Fibroblast of lung (primary cell): ENCODE results near the gene MCCC2. TPM values are rescaled to one million over a fixed set of nuclear protein-coding genes. Genes with fewer than 3 reads are reported as not detected.

Experiments used
- DNase-seq, 2 donors: peaks; one replicate each; pipeline versions ENCODE4 v3.0.0 to v3.0.0-alpha.2; 2010; ENCODE audit warnings: low read depth in 2 of 2
- H2AFZ ChIP-seq: 2 replicates; pipeline ENCODE4 v1.5.1; 2012; ENCODE audit warnings: low read length, control low read depth, inconsistent platforms
- H3K27ac ChIP-seq: 2 replicates; pipeline ENCODE4 v1.5.1; 2011; ENCODE audit warnings: low read length, control low read depth; ENCODE audit not compliant: insufficient read depth
- H3K27me3 ChIP-seq: 2 replicates; pipeline ENCODE4 v1.5.1; 2011; ENCODE audit warnings: mild to moderate bottlenecking, low read length; ENCODE audit not compliant: control insufficient read depth, insufficient read depth
- H3K36me3 ChIP-seq: 2 replicates; pipeline ENCODE4 v1.5.1; 2011; ENCODE audit warnings: low read length; ENCODE audit not compliant: control insufficient read depth, insufficient read depth
- H3K4me1 ChIP-seq: 2 replicates; pipeline ENCODE4 v1.5.1; 2011; ENCODE audit warnings: low read length; ENCODE audit not compliant: control insufficient read depth, insufficient read depth; ENCODE audit errors: extremely low read depth
- H3K4me2 ChIP-seq: 2 replicates; pipeline ENCODE4 v1.5.1; 2011; ENCODE audit warnings: low read length, control low read depth; ENCODE audit not compliant: insufficient read depth; ENCODE audit errors: extremely low read depth
- H3K4me3 ChIP-seq, 4 experiments: fragments of 200-600 bp in 1 of 4; sonication (generic) in 1 of 4; replicated peaks in 1 of 4; 2 replicates each; pipeline ENCODE4 v1.5.1; 2011 to 2016; ENCODE audit warnings: low read length in 4 of 4, low read depth in 3 of 4, mild to moderate bottlenecking in 3 of 4, control low read depth in 2 of 4, inconsistent platforms in 1 of 4, mixed read lengths in 1 of 4; ENCODE audit not compliant: insufficient read depth in 1 of 4; ENCODE audit errors: control extremely low read depth in 1 of 4
- H3K79me2 ChIP-seq: 2 replicates; pipeline ENCODE4 v1.5.1; 2012; ENCODE audit warnings: mild to moderate bottlenecking, low read length, inconsistent platforms; ENCODE audit not compliant: control insufficient read depth, insufficient read depth
- H3K9ac ChIP-seq: 2 replicates; pipeline ENCODE4 v1.5.1; 2011; ENCODE audit warnings: mild to moderate bottlenecking, low read length, control low read depth; ENCODE audit not compliant: insufficient read depth
- H3K9me3 ChIP-seq: 2 replicates; pipeline ENCODE4 v1.5.1; 2012; ENCODE audit warnings: low read depth, low read length; ENCODE audit not compliant: control insufficient read depth, insufficient read depth
- H4K20me1 ChIP-seq: 2 replicates; pipeline ENCODE4 v1.5.1; 2011; ENCODE audit warnings: low read length; ENCODE audit not compliant: control insufficient read depth, insufficient read depth; ENCODE audit errors: extremely low read depth
- EZH2 ChIP-seq: IDR thresholded peaks from 2 replicates; pipeline ENCODE4 v1.5.1; 2012; ENCODE audit warnings: low read length, control low read depth, mild to moderate bottlenecking; ENCODE audit errors: missing control alignments
- polyA plus RNA-seq, 2 donors: library from polyadenylated mRNA; depleted of rRNA in 1 of 2; stranded (reverse) in 1 of 2; unstranded in 1 of 2; fragments of >200 nt; gene quantifications; 2 replicates each; pipeline ENCODE4 v1.2.1, GENCODE V29; 2011 to 2012; ENCODE audit warnings: missing spikeins in 1 of 2
- total RNA-seq: library from RNA; depleted of rRNA; stranded (reverse); fragments of >200 nt; gene quantifications from 2 replicates; pipeline ENCODE4 v1.2.1, GENCODE V29; 2014
- TF ChIP-seq, protein P1 (sequence below), 2 donors: IDR thresholded peaks in 1 of 2; conservative IDR thresholded peaks in 1 of 2; 1 replicate in 1 of 2; 2 replicates in 1 of 2; pipeline ENCODE4 v1.5.1; 2011 to 2012; ENCODE audit warnings: low read length in 2 of 2, control low read depth in 1 of 2, inconsistent platforms in 1 of 2, low read depth in 1 of 2, mild to moderate bottlenecking in 1 of 2

Gene MCCC2
- total and polyA plus RNA-seq, 2 donors (not counting 1 experiment from before 2014, with no cell fraction given): 16.2 to 25.6 TPM

GRCh38 chr5:71632168-71632567 is 45.0 kb downstream of the MCCC2 start:
- no peak for DNase-seq
- no peaks in the 10 kb centered on the region for H3K9me3 ChIP-seq
- H2AFZ ChIP-seq: no peak overlapping the region
- H3K27me3 ChIP-seq: no peaks in the 10 kb centered on the region
- H3K4me3 ChIP-seq: no peak overlapping the region
- no peaks in the 10 kb centered on the region for H4K20me1 ChIP-seq
- no peaks in the 10 kb centered on the region for H3K4me1 ChIP-seq
- TF ChIP-seq, protein P1, sequence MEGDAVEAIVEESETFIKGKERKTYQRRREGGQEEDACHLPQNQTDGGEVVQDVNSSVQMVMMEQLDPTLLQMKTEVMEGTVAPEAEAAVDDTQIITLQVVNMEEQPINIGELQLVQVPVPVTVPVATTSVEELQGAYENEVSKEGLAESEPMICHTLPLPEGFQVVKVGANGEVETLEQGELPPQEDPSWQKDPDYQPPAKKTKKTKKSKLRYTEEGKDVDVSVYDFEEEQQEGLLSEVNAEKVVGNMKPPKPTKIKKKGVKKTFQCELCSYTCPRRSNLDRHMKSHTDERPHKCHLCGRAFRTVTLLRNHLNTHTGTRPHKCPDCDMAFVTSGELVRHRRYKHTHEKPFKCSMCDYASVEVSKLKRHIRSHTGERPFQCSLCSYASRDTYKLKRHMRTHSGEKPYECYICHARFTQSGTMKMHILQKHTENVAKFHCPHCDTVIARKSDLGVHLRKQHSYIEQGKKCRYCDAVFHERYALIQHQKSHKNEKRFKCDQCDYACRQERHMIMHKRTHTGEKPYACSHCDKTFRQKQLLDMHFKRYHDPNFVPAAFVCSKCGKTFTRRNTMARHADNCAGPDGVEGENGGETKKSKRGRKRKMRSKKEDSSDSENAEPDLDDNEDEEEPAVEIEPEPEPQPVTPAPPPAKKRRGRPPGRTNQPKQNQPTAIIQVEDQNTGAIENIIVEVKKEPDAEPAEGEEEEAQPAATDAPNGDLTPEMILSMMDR (conservative IDR thresholded peaks at IDR 0.05 in 1 of 2, IDR thresholded peaks at IDR 0.05 in 1 of 2; ENCODE audit: low read depth in 1 of 2, low read length in 2 of 2): no peak
- TF ChIP-seq EZH2: no peak
- H3K9ac ChIP-seq: no peak overlapping the region
- no peak overlapping the region for H3K27ac ChIP-seq
- no peaks in the 10 kb centered on the region for H3K36me3 ChIP-seq
- no peaks in the 10 kb centered on the region for H3K79me2 ChIP-seq
- H3K4me2 ChIP-seq: no peak overlapping the region

DNA sequence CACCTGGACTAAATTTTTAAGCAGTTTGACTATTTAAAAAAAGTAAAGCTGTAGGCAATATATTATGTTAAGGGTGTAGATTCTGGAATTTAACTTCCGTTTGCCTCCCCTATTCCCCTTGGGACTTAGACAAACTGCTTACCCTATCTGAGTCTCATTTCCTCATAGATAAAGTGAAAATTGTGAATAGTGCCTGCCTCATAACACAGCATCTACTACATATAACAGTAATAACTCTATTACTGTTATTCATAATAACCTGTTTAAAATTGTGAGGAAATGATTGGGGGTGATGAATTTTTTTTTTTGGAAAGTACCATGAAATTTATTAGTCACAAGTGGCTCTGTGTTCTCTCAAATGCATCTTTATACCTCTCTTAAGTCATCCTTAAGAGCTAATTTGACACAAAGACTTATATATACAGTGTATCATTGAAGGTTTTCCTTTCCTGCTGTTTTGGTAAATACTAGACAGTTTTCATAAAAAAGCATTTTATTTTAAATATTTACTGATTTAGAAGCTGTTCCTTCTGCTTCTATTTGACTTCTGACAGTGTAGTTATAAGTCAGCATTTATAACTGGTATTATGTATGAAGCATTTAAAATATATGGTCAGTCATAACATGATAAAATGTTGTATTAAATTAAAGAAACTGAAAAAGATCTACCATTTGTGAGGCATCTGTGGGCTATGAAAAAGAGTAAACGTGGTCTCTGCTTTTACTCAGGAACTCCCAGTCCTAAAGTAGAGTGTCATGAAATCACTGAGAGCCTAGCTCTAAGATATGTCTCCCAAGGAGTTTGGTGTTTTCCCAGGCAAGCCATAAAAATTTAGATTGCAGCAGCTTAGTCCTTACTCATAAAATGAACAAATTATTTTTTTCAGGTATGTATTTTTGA is 46.4 kb downstream of the MCCC2 start:
- TF ChIP-seq, protein P1 (conservative IDR thresholded peaks at IDR 0.05 in 1 of 2, IDR thresholded peaks at IDR 0.05 in 1 of 2; ENCODE audit: low read depth in 1 of 2, low read length in 2 of 2): no peak
- no peak for TF ChIP-seq EZH2
- no peak overlapping the region for H3K9ac ChIP-seq
- no peaks in the 10 kb centered on the region for H3K9me3 ChIP-seq
- H3K36me3 ChIP-seq: no peaks in the 10 kb centered on the region
- H4K20me1 ChIP-seq: no peaks in the 10 kb centered on the region
- H3K27ac ChIP-seq: no peak overlapping the region
- no peaks in the 10 kb centered on the region for H3K27me3 ChIP-seq
- H2AFZ ChIP-seq: no peak overlapping the region
- H3K4me2 ChIP-seq: no peak overlapping the region
- no peak overlapping the region for H3K4me3 ChIP-seq
- H3K79me2 ChIP-seq: no peaks in the 10 kb centered on the region
- no peaks in the 10 kb centered on the region for H3K4me1 ChIP-seq
- no peak for DNase-seq

GRCh38 chr5:71637133-71637532 is 50.0 kb downstream of the MCCC2 start:
- Histone ChIP-seq H3K4me3 (no peak overlapping the region), H3K36me3 (no peaks in the 10 kb centered on the region), H3K4me1 (no peaks in the 10 kb centered on the region), H4K20me1 (no peaks in the 10 kb centered on the region), H3K4me2 (no peak overlapping the region), H3K27ac (no peak overlapping the region), H3K27me3 (no peaks in the 10 kb centered on the region), H2AFZ (no peak overlapping the region), H3K9ac (no peak overlapping the region), H3K79me2 (no peaks in the 10 kb centered on the region), H3K9me3 (no peaks in the 10 kb centered on the region)
- no peak for DNase-seq
- TF ChIP-seq EZH2: no peak
- TF ChIP-seq, protein P1 (conservative IDR thresholded peaks at IDR 0.05 in 1 of 2, IDR thresholded peaks at IDR 0.05 in 1 of 2; ENCODE audit: low read depth in 1 of 2, low read length in 2 of 2): no peak
